Measurements from ENCODE around the gene VPS13D.

VPS13D gene

DNA sequence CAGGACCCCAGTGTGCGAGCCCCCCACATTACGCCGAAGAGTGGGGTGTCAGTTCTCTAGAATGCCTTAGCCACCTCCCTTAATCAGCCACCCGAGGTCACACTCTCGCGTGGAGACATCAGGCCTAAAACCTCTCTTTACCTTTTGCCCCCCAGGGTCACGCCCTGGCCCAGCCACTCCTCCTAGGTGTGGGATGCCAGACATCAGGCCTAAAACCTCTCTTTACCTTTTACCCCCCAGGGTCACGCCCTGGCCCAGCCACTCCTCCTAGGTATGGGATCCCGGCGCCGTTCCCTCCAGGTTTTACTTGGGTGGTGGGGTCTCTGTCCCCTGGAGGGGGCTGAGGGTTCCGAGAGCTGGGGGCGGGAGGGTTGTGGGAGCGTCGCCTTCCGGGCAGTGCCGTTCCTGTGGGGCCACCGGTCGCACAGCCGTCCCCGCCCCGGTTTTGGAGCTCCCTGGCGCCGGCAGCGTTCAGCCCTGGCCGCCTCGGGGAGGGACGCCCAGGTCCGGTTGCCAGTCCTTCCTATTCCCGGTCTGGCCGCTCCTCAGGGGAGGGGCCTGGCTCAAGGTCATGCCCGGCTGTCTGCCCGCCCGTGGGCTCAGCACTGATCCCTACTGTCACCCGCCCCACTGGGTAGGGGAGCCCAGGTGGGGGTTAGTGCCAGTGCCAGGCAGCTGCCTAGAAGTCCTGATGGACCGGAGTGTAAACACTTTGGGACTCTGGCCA lies 882 bp downstream of the VPS13D start:
- DNase-seq: no peak

GRCh38 chr1:12231276-12231595 lies 1.4 kb downstream of the VPS13D start:
- DNase-seq: no peak

DNA sequence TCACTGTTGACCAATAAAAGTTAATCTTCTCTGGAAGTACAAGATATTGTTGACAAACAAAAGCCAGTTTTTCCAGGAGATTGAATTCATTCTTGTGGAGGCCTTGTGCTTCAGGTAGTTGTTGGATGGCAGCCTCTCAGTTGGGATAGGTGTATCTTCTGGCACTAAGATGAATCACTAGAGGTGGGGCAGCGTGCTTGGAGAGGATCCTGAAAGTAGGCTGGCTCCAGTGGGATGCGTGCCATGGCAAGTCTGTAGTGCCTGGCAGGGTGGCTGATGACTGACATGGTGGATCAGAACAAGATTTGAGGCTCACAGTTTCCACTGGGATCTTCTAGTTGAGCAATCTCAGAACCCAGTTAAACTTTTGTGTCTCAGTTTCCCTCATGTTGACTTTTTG lies 2.4 kb downstream of the VPS13D start:
- no peak for DNase-seq

- no peak for DNase-seq
Observed at GRCh38 chr1:12244078-12244477, 14.2 kb downstream of the VPS13D start.

DNA sequence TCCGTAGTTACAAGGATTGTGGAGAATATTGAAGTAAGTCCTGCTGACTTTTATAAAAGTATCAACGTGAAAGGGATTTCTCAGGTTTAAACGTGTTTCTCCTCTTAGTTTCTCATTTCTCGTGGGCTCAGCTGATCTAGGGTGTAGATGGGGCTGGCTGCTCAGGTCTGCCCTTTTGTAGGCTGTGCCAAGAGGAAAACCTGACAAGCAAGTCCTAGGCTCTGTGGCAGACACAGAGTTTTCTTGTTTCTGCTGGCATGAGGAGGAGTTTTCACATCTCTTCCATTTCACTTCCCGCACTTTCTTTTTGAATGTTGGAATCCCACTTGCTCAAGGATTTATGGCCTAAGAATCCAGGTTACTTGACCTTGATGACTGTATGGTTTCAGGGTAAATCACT lies 14.8 kb downstream of the VPS13D start:
- DNase-seq: no peak

DNA sequence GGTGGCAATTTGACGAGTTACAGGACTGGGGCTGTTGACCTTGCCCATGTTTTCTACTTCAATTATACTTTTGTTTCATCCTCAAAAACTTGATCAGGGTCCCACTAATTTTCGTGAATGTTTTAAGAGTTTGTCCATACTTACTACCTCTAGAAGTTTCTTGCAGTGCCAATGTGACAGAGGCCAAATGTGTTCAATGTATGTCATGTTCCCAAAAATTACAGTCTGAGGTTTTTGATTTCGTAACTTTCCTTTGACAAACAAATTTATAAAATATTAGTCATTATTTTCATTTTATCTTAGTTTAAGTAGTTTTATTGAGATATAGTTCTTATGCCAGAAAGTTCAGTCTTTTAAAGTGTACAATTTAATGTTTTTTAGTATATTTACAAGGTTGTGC lies 15.3 kb downstream of the VPS13D start:
- DNase-seq: no peak

DNA sequence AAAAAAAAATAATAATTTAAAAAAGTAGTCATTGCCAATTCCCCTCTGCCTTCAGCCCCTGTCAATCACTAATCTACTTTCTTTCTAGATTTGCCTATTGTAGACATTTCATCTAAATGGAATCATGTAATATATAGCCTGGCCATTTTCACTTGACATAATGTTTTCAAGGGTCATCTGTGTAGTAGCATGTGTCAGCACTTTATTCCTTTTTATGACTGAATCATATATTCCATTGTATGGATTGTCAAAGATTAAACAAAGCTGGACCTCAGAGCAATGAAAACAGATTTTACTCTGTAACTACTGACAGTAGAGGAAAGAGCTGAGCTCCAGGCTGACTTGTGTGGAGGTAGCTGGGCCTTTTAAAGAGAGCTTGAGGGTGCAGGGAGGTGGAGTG lies 15.9 kb downstream of the VPS13D start:
- no peak for DNase-seq

- no peak for DNase-seq
Observed at GRCh38 chr1:12246584-12246983, 16.8 kb downstream of the VPS13D start.

- no peak for DNase-seq
Observed at GRCh38 chr1:12249181-12249580, 19.4 kb downstream of the VPS13D start.

GRCh38 chr1:12249748-12250147 lies 19.9 kb downstream of the VPS13D start:
- DNase-seq: no peak

GRCh38 chr1:12251442-12251841 lies 21.6 kb downstream of the VPS13D start:
- DNase-seq: no peak

DNA sequence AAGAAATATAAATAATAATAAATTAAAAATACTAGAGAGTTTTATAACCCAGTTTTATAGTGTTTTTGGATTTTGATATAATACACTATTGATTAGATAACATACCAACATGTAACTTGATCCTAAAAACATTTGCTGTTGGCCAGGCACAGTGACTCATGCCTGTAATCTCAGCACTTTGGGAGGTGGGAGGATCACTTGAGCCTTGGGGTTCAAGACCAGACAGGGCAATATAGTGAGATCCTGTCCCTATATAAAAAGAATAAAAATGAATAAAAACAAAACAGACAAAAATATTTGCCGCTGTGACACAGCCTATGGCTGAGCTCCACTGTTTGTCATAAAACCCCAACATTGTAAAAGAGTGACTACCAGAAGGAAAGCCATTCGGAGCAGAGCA lies 26.1 kb downstream of the VPS13D start:
- no peak for DNase-seq

DNA sequence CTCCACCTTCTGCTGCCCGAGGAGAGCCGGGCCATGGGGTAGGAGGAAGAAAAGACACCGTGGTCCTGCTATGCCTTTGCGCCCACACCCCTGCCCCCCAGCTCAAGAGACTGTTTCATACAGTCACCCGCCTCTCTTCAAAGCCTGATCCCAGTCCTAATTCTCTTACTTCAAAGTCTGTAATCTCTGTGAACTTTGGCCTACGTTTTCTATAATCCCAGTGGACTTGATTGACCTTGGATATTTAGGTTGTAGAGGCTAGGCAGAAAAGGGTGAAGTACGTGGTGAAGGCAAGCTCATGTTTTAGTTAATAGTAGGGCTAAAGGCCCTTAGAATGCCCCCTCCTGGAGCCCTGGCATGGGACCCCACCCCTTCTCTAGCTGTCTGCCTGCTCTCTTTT lies 28.4 kb downstream of the VPS13D start:
- DNase-seq: no peak

- no peak for DNase-seq
Observed at GRCh38 chr1:12269351-12269750, 39.5 kb downstream of the VPS13D start.

DNA sequence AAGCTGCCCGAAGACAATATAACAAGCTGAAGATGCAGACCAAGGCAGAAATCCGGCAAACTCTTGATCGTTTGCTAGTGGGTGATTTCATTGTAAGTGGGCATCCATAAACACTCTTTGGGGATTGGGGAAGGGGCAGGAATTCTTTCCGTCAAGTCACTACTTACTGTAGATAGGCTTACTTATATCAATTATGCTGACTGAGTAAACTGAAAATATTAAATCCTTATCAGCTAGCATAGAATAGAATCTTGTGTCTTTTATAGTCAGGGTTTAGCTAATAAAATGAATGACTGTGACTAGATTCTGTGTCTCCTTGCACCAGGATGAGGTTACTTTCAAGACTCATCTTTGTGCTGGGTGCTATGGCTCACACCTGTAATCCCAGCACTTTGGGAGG lies 41.2 kb downstream of the VPS13D start:
- no peak for DNase-seq

DNA sequence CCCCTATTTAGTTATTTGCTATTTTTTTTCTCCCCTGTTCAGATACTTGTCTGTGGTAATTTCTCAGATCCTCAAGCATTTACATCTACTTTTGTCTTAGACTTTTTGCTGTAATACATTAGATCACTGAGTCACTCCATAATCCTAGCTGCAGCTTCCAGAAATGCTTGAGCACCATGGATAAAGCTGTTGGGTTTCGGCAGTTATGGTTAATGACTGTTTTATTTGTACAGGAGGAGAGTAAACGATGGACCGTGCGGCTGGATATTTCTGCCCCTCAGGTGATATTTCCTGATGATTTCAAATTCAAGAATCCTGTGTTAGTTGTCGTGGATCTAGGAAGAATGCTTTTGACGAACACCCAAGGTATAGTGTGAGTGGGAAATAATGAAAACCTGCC lies 42.9 kb downstream of the VPS13D start:
- DNase-seq: no peak

GRCh38 chr1:12275370-12275769 lies 45.5 kb downstream of the VPS13D start:
- no peak for DNase-seq

GRCh38 chr1:12276225-12276624 lies 46.4 kb downstream of the VPS13D start:
- DNase-seq: no peak

DNA sequence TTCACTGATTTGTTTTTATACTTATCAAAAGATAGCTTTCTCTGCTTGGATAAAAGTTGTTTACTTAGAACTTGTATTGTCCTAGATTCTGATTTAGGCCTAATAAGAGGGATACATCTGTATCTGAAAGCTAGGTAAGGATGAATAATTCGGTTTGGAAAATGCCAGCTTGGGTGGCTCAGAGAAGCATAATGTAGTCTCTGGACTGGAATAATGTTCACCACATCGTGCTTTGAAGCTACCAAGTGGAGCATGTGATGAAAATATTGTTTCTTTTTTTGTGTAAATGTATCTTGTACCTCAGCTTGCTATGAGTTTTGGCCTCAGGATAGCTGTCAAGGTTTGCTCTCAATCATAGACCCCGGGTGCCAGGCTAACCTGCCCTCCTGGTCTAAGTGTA lies 49.2 kb downstream of the VPS13D start:
- no peak for DNase-seq

GRCh38 chr1:12279728-12280464 lies 50.1 kb downstream of the VPS13D start:
- DNase-seq: no peak

DNA sequence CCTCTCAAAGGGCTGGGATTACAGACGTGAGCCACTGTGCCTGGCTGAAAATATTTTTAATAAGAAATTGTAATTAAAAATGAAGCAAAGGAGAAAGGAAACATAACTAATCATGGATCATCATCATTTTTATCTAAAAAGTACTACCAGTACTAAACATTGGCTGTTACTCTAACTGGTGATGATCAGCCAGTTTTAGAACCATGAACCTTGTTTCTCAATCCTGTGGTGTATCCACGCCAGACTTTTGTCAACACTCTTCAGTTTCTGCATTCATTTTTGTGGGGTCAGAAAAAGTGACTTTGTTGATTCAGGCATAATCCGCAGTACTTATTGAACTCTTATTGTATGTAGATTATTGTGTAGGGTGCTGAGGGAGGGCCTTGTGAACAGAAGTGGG lies 52.3 kb downstream of the VPS13D start:
- no peak for DNase-seq

DNA sequence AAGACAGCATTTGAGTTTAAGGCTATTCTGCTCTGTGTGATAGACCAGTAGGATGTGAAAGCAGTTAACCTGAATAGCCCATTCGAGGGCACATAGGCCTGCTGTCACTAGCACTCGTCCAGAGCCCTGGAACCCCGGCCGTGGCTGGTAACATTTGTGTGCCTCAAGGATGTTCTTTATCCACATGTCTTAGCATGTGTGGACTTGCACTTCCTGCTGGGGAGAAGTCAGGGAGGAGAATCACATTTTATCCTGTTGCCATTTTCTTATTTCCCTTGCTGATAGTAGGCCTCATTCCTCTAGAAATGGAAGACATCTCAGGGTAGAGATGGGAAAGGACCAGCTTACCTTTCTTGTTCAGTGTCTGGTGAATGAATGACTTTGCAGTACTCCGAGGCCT lies 54.7 kb downstream of the VPS13D start:
- no peak for DNase-seq

- DNase-seq: no peak
Observed at GRCh38 chr1:12285496-12286143, 55.8 kb downstream of the VPS13D start.

DNA sequence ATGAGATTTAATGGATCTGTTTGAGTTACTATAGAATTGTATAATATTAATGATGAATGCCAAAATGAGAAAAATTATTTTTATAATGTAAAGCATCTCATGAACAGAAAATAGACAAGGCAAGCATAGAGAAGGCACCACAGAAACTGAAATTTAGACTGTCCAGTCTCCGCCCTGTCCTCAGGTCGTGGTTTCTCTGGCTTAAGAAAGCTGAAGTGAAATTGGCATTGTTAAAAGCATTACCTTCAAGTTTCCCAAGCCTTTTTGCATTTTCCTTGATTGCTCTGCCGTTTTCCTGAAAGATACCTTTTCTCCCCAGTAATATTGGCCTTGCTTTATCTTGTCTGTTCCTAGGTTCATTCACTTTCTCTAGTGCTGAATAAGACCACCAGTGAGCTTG lies 58.0 kb downstream of the VPS13D start:
- DNase-seq: no peak

DNA sequence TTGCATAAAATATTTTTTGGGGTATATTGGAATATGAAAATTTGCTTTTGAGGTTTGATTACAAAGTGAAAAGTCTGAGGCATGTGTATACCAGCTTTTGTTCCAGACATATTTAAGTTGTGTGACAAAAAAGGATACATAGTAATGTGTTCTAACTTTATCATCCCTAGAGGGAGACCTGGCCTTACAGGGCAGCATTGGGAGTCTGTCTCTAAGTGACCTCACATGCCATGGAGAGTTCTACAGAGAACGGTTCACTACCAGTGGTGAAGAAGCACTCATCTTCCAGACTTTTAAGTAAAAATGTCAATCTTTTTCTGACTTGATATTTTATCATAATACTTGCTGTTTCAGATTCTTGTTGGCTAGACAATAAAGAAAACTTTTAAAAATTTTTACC lies 61.0 kb downstream of the VPS13D start:
- DNase-seq: no peak

All from NCI-H774 (cell line).